HG03378 (cell line): ENCODE measurements around the gene MBD4.
A peak's percentile ranks its signal among the peaks of the same experiment; 100 is the strongest.
"Not testable (repeated sequence)": the region's sequence is repeated elsewhere in the genome, so short reads cannot be mapped to it uniquely, and the experiment has no call there.

Experiments
- ATAC-seq: cut with Tn5 transposase; IDR thresholded peaks from one replicate; pipeline ENCODE4 v1.9.1; 2021; ENCODE audit warnings: mild to moderate bottlenecking, moderate library complexity; ENCODE audit not compliant: unreplicated experiment

The MBD4 gene

GRCh38 chr3:129413238-129413637 lies 26.5 kb downstream of the MBD4 start:
- not testable (repeated sequence) for ATAC-seq

DNA sequence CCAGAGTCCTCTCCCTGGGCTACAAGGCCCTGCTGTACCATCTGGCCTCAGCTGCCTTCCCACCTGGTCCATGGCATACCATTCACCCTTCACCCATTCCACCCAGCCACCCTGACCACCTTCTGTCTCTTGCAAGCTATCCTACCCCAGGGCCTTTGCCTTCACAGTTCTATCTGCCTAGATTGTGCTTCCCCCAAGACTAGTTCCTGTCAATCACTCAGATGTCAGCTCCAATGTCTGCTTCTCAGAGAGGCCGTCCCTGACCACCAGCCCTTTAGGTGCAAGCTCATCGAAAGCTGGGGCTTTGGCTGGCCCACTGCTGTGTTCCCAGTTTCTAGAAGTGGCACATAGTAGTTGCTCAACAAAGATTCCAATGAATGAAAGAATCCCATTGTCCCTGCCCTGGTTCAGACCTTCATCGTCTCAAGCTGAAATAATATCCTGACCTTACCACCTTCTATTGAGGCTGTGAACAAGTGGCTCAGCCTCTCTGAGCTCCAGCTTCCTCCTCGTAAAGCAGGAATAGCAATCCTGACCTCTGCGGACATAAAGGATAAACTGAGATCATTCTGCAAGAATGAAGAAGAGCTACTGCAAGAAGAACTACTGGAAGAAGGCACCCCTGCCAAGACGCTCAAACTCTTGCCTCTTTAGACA lies 27.1 kb downstream of the MBD4 start:
- ATAC-seq = no peak

- no peak for ATAC-seq
Observed at GRCh38 chr3:129410971-129411370, 28.8 kb downstream of the MBD4 start.

- ATAC-seq = no peak
Observed at GRCh38 chr3:129409541-129409940, 30.2 kb downstream of the MBD4 start.

GRCh38 chr3:129404610-129405009 lies 35.1 kb downstream of the MBD4 start:
- no peak for ATAC-seq

DNA sequence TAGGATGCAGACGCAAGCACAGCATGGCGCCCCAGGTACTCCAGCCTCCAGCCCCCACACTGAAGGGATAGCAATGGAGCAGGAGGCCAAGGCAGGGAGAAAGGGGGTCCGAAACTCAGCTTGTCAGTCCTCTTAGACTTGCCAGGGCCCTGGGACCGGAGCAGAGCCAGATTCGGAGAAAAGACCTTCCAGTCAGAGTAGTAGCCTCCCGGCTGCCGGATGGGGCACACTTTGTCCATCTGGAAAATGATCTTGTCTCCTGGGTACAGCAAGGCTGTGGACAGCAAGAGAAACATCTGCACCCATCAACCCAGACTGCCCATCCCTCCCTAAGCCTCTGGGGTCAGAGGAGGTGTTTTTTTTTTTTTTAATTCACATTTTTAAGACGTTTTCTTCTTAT lies 35.6 kb downstream of the MBD4 start:
- no peak for ATAC-seq

GRCh38 chr3:129403450-129403849 lies 36.3 kb downstream of the MBD4 start:
- ATAC-seq = no peak

DNA sequence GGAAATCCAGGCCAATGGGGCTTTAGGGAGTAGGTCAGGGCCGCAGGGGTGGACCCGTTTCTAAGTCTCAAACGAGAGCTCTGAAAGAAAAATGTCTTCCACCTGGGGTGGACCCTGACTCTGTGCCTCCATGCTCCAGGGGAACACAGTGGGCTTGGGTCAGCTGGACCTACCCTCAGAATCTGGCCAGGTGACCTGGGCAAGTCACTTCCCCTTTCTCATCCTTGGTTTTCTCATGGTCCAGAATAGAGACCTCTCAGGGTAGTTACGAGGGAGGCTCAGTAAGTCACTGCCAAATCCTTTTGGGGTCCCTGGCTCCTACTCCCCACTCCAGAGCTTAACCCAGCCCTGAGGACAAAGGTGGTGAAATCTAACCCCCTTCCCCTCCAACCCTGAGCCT lies 37.1 kb downstream of the MBD4 start:
- ATAC-seq = no peak

- ATAC-seq = no peak
Observed at GRCh38 chr3:129402210-129402609, 37.5 kb downstream of the MBD4 start.

GRCh38 chr3:129399895-129400357 lies 39.8 kb downstream of the MBD4 start:
- no peak for ATAC-seq

DNA sequence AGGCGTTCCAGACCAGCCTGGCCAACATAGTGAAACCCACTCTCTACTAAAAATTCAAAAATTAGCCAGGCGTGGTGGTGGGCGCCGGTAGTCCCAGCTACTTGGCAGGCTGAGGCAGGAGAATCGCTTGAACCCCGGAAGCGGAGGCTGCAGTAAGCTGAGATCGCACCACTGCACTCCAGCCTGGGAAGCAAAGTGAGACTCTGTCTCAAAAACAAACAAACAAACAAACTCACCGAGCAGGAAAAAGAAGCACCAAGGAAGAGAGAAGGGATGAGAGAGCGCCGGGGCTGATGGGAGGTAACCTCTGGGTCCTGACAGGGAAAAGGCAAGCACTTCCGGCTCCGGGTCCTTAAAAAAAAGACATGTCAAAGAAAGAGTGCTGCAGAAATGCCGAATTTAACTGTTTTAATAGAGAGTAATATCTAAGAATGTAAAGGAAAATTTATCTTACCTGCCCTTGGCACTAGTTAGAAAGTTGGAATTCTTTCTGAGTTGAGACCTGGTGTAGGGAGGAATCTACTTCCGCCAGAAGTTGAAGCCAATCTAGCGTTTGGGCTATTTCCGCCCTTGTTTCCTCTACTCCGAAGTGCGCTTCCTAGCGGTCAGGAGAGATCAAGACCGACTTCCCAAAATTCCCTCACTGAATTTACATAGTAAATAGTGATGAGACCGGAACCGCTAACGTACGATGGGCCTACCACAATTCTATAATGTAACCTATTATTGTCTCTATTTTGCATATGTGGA lies 40.4 kb downstream of the MBD4 start:
- peak; percentile 79 for ATAC-seq

DNA sequence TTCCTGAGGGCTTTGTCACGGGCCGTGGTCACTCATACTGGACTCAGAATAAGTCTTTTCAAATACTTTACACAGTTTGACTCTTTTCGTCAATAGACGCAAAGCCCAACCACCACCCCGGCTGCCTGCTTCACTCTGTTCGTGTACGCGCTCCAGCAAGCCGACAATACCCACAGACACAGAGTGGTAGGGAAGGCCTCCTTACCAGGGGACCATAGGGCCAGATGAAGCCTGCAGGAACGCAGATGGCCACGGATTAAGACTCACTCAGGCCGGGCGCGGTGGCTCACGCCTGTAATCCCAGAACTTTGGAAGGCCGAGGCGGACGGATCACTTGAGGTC lies 41.0 kb downstream of the MBD4 start:
- ATAC-seq = peak; percentile 20

- ATAC-seq = not testable (repeated sequence)
Observed at GRCh38 chr3:129393760-129394564, 45.8 kb downstream of the MBD4 start.

GRCh38 chr3:129393271-129393670 lies 46.5 kb downstream of the MBD4 start:
- ATAC-seq = no peak

DNA sequence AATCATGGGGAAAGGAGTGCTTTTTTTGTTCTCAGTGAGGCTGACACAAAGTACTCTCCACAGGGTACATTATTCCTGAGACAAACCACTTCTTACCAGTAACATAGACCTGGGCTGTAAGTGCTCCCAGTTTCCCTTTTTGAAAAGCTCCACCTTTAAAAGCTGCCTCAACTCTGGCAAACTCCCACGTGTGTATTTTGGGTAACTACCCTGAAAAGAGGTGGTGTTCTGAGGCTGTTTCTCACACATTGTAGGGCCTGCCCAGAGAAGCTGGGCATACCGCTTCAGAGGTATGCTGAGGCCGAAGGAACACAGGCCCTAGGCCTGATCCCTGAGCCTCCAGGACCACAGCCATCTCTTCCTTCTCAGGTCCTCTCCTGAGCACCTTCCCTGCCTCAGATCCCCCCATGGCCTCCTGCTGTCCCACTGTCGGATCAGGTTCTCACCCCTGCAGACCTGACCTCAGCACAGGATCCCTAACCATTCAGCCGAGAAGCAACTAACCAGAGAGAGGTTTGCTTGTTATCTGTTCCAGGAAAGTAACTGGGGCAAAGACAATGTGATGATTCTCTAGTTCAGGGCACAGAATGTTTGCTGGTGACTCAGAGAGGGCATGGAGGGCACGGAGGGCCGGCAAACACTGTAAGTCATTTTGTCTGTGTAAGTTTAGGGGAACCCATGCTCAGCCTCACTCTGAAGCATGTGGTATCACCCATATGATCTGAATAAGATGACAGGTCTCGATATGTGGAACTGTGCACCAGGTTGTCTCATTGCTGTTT lies 47.5 kb downstream of the MBD4 start:
- ATAC-seq = not testable (repeated sequence)

GRCh38 chr3:129391583-129391982 lies 48.2 kb downstream of the MBD4 start:
- ATAC-seq = not testable (repeated sequence)

GRCh38 chr3:129389572-129389937 lies 50.2 kb downstream of the MBD4 start:
- no peak for ATAC-seq

- ATAC-seq = not testable (repeated sequence)
Observed at GRCh38 chr3:129388791-129389571, 50.8 kb downstream of the MBD4 start.

- ATAC-seq = no peak
Observed at GRCh38 chr3:129387487-129387886, 52.3 kb downstream of the MBD4 start.

- no peak for ATAC-seq
Observed at GRCh38 chr3:129386984-129387383, 52.8 kb downstream of the MBD4 start.
